GM18951 (cell line): ENCODE data around the gene TEX22.

Experiments
- POLR2A ChIP-seq: IDR thresholded peaks from 4 replicates; pipeline ENCODE4 v1.6.1; 2011; ENCODE audit warnings: mild to moderate bottlenecking; ENCODE audit not compliant: insufficient read length, insufficient read depth; ENCODE audit errors: extremely low read depth
- in situ Hi-C: fragments of 300-500 bp; cut with MboI; formaldehyde crosslinking; loops from one replicate; pipeline ENCODE4 v1.12.0; 2022; ENCODE audit warnings: low sequenced_read_pairs, mixed read lengths, inconsistent platforms; ENCODE audit not compliant: unreplicated experiment

The TEX22 gene

DNA sequence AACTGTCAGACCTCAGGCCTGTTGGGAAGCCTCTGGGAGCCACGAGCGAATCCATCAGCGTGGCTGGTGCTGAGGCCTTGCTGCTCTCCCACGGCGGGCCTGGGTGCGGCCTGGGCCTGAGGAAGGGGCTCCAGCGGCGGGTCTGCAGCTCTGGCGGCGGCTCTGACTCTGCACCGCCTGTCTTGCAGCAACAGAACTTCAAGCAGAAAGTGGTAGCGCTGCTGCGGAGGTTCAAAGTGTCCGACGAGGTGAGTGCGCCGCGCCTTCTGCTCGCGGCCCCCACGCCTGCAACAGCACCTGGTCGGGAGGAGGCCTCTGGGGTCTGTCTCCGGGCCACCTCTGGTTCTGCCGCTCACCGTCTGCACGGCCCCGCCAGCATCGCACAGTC lies 28.7 kb upstream of the TEX22 start:
- in situ Hi-C loops, result no loop called here

GRCh38 chr14:105374389-105374788 lies 23.9 kb upstream of the TEX22 start:
- in situ Hi-C loops, result no loop called here
- no peak for TF ChIP-seq POLR2A

More for the DNA sequence above, 28.7 kb upstream of the TEX22 start:
- no peak for TF ChIP-seq POLR2A

- TF ChIP-seq POLR2A, result no peak
- in situ Hi-C loops, result no loop called here
These were observed 22.7 kb upstream of the TEX22 start for GRCh38 chr14:105375635-105376057.

GRCh38 chr14:105376521-105377440 lies 21.6 kb upstream of the TEX22 start:
- no peak for TF ChIP-seq POLR2A
- in situ Hi-C loops, result no loop called here

DNA sequence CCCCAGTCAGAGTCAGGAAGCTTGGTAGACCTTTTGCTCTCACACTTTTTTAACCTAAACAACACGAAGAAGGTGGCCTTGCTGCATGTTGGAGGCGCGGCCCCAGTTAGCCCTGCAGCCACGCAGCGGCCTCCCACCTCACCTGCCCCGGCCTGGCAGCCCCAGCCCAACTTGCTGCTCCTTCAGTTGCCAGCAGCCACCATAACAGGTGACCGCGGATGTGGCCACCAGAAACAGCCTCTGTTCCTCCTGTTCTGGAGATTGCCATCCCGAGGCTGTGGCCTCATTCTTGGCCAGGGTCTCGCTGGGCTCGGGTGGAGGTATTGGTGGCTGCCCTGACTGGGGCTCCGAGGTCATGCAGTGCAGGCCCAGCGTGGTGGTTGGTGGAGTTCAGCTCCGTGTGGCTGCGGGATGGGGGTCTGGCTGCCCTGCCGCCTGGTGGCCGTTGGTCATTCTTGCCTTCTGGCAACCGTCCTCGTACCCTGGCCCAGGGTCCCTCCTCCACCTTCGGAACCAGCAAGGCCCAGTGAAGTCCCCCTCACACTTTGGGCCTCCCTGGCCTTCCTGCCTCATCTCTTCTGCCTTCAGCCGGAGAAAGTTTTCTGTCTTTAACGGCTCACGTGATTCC lies 20.7 kb upstream of the TEX22 start:
- TF ChIP-seq POLR2A, result no peak
- in situ Hi-C loops, result no loop called here

- TF ChIP-seq POLR2A, result no peak
- in situ Hi-C loops, result no loop called here
These were observed 20.1 kb upstream of the TEX22 start for GRCh38 chr14:105378199-105378598.

- no peak for TF ChIP-seq POLR2A
- in situ Hi-C loops, result no loop called here
These were observed 19.3 kb upstream of the TEX22 start for GRCh38 chr14:105378873-105379685.

GRCh38 chr14:105379946-105380345 lies 18.4 kb upstream of the TEX22 start:
- in situ Hi-C loops, result no loop called here
- TF ChIP-seq POLR2A, result no peak

DNA sequence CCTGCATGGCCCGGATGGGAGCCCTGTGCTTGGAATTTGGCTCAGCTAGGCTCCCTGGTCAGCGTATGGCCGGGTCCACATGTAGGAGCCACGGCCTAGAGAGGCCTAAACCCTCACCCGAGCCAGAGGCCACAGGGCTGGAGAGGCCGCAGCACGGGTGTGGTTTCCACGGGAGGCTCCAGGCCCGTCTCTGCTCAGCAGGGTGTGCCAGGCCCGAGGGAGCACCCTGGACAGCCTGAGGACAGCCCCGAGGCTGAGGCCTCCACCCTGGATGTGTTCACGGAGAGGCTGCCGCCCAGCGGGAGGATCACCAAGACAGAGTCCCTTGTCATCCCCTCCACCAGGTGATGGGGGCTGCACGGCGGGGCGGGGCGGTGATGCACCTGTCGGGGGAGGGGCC lies 17.6 kb upstream of the TEX22 start:
- no peak for TF ChIP-seq POLR2A
- in situ Hi-C loops, result no loop called here

- in situ Hi-C loops, result no loop called here
- TF ChIP-seq POLR2A, result no peak
These were observed 16.6 kb upstream of the TEX22 start for GRCh38 chr14:105381446-105382342.

DNA sequence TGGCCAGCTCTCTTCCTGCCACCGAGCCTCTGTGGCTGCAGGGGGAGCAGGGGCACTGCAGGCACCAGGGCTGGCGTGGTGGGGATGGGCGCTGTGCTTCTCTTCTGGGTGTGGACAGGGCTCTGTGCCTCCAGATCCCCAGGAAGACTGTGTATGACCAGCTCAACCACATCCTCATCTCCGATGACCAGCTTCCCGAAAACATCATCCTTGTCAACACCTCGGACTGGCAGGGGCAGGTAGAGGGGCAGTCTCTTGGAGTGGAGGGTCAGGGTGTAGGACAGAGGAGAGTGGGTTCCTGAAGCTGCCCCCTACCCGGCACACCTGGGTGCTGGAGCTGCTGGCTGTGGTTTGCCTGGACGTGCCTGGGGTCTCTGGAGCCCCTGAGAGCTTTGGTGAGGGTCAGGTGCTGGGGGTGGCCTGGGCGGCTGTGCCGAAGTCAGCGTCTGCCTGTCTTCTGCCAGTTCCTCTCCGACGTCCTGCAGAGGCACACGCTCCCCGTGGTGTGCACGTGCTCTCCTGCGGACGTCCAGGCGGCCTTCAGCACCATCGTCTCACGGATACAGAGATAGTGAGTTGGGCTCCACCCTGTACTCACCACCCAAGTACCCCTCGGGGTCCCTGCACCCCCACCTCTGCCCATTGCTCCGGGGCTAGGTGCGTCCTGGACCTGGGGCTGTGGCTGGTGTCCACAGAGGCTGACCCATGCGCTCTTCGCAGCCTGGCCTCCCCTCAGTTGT lies 15.8 kb upstream of the TEX22 start:
- TF ChIP-seq POLR2A, result no peak
- in situ Hi-C loops, result no loop called here
